Measurements from ENCODE around the gene LPIN1.
A peak's percentile ranks its signal among the peaks of the same experiment; 100 is the strongest.

The LPIN1 gene

DNA sequence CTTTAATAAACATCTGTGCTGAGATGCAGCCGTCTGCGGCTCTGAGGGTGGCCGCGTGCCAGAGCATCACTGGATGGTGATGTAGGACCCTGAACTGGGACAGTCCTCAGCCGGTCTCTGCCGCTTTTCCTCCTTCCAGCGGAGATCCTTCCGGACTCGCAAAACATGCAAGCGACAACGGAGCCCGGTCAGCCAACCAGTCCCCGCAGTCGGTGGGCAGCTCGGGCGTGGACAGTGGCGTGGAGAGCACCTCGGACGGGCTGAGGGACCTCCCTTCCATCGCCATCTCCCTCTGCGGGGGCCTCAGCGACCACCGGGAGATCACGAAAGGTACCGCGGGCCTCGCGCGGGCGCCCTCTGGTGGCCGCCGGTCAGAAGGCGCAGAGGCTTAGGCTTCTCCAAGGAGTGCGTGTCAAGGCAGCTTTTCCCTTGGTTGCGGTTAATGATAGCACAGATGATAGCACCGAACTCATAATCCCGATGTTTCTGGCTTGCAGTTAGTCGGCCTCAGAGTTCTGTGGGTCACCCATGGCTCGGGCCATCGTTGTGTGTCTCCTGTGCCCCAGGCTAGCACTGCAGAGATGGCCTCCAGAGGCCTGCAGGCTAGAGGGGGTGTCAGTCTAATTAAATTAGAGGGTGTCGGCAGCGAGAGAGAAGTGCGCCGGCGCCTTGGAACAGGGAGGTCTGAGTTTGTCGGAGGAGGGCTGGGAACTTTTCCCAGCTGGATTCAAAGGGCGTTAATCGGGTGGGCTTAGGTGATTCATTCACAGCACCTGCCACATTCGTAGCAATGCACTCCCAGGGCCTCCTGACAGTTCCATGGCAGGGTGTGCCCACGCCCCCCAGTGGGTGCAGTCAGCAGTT is 38.5 kb downstream of the LPIN1 start:
- Mint-ChIP-seq H3K27me3 (ENCODE audit: low read depth) (no peaks in the 10 kb centered on the region), H3K27ac (no peak overlapping the region), H3K9me3 (no peaks in the 10 kb centered on the region), H3K4me1 (no peaks in the 10 kb centered on the region), H3K4me3 (peak overlapping the region; percentile 64 to 75 (median 73)), H3K36me3 (ENCODE audit: low read depth) (peaks cover 74% of the 10 kb centered on the region)
- TF ChIP-seq, protein P1, sequence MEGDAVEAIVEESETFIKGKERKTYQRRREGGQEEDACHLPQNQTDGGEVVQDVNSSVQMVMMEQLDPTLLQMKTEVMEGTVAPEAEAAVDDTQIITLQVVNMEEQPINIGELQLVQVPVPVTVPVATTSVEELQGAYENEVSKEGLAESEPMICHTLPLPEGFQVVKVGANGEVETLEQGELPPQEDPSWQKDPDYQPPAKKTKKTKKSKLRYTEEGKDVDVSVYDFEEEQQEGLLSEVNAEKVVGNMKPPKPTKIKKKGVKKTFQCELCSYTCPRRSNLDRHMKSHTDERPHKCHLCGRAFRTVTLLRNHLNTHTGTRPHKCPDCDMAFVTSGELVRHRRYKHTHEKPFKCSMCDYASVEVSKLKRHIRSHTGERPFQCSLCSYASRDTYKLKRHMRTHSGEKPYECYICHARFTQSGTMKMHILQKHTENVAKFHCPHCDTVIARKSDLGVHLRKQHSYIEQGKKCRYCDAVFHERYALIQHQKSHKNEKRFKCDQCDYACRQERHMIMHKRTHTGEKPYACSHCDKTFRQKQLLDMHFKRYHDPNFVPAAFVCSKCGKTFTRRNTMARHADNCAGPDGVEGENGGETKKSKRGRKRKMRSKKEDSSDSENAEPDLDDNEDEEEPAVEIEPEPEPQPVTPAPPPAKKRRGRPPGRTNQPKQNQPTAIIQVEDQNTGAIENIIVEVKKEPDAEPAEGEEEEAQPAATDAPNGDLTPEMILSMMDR (IDR thresholded peaks at IDR 0.05; ENCODE audit: unreplicated experiment in 3 of 3), result peak; percentile 96 to 98 (median 96)

- H3K36me3 Mint-ChIP-seq (ENCODE audit: low read depth), result peaks cover 74% of the 10 kb centered on the region
- no peaks in the 10 kb centered on the region for H3K9me3 Mint-ChIP-seq
- H3K27me3 Mint-ChIP-seq (ENCODE audit: low read depth), result no peaks in the 10 kb centered on the region
- H3K4me1 Mint-ChIP-seq, result no peaks in the 10 kb centered on the region
- H3K27ac Mint-ChIP-seq, result no peak overlapping the region
- H3K4me3 Mint-ChIP-seq, result no peak overlapping the region
- TF ChIP-seq, protein P1 (IDR thresholded peaks at IDR 0.05; ENCODE audit: unreplicated experiment in 3 of 3), result no peak
These were observed 39.1 kb downstream of the LPIN1 start for GRCh38 chr2:11785611-11785940.

- Mint-ChIP-seq H3K4me3 (no peak overlapping the region), H3K4me1 (no peaks in the 10 kb centered on the region), H3K27ac (no peak overlapping the region), H3K27me3 (ENCODE audit: low read depth) (no peaks in the 10 kb centered on the region), H3K9me3 (peaks cover 3% of the 10 kb centered on the region), H3K36me3 (ENCODE audit: low read depth) (peaks cover 76% of the 10 kb centered on the region)
- TF ChIP-seq, protein P1 (IDR thresholded peaks at IDR 0.05; ENCODE audit: unreplicated experiment in 3 of 3), result no peak
These were observed 39.8 kb downstream of the LPIN1 start for GRCh38 chr2:11786191-11786590.

- Mint-ChIP-seq H3K36me3 (ENCODE audit: low read depth) (peaks cover 76% of the 10 kb centered on the region), H3K9me3 (peaks cover 3% of the 10 kb centered on the region), H3K27me3 (ENCODE audit: low read depth) (no peaks in the 10 kb centered on the region), H3K4me3 (no peak overlapping the region), H3K4me1 (no peaks in the 10 kb centered on the region), H3K27ac (no peak overlapping the region)
- TF ChIP-seq, protein P1 (IDR thresholded peaks at IDR 0.05; ENCODE audit: unreplicated experiment in 3 of 3), result no peak
These were observed 40.2 kb downstream of the LPIN1 start for GRCh38 chr2:11786592-11786991.

- Mint-ChIP-seq H3K27ac (no peak overlapping the region), H3K36me3 (ENCODE audit: low read depth) (peaks cover 82% of the 10 kb centered on the region), H3K4me3 (no peak overlapping the region), H3K9me3 (peaks cover 3% of the 10 kb centered on the region), H3K27me3 (ENCODE audit: low read depth) (no peaks in the 10 kb centered on the region), H3K4me1 (no peaks in the 10 kb centered on the region)
- TF ChIP-seq, protein P1 (IDR thresholded peaks at IDR 0.05; ENCODE audit: unreplicated experiment in 3 of 3), result no peak
These were observed 41.6 kb downstream of the LPIN1 start for GRCh38 chr2:11787991-11788390.
